NCI-H1105 treated with DMSO at 0.1 percent for 48 hours (cell line): ENCODE measurements around the gene SH3BP5.

Source experiments
- DNase-seq: peaks from one replicate; lab custom pipeline; 2025; lab: John Stamatoyannopoulos, UW

SH3BP5 gene

GRCh38 chr3:15297608-15298350, 34.6 kb downstream of the SH3BP5 start:
- DNase-seq: no peak

- no peak for DNase-seq
These were observed 36.9 kb downstream of the SH3BP5 start for GRCh38 chr3:15295506-15295905.

- no peak for DNase-seq
These were observed 37.5 kb downstream of the SH3BP5 start for GRCh38 chr3:15294929-15295328.

- DNase-seq: no peak
These were observed 39.4 kb downstream of the SH3BP5 start for GRCh38 chr3:15292765-15293522.

GRCh38 chr3:15291589-15292541, 40.5 kb downstream of the SH3BP5 start:
- DNase-seq: no peak

GRCh38 chr3:15290736-15291135, 41.6 kb downstream of the SH3BP5 start:
- no peak for DNase-seq

GRCh38 chr3:15289661-15290060, 42.7 kb downstream of the SH3BP5 start:
- DNase-seq: no peak

GRCh38 chr3:15288331-15289035, 43.9 kb downstream of the SH3BP5 start:
- no peak for DNase-seq

GRCh38 chr3:15287565-15288330, 44.6 kb downstream of the SH3BP5 start:
- DNase-seq: no peak

GRCh38 chr3:15286022-15286421, 46.4 kb downstream of the SH3BP5 start:
- DNase-seq: no peak

GRCh38 chr3:15284121-15284889, 48.1 kb downstream of the SH3BP5 start:
- DNase-seq: peak; percentile 96

GRCh38 chr3:15283702-15284101, 48.7 kb downstream of the SH3BP5 start:
- no peak for DNase-seq

GRCh38 chr3:15281817-15282216, 50.6 kb downstream of the SH3BP5 start:
- DNase-seq: no peak

- DNase-seq: no peak
These were observed 51.4 kb downstream of the SH3BP5 start for GRCh38 chr3:15280853-15281532.

GRCh38 chr3:15279671-15280402, 52.5 kb downstream of the SH3BP5 start:
- DNase-seq: no peak

- no peak for DNase-seq
These were observed 53.2 kb downstream of the SH3BP5 start for GRCh38 chr3:15279205-15279604.

GRCh38 chr3:15277861-15278500, 54.4 kb downstream of the SH3BP5 start:
- DNase-seq: no peak

GRCh38 chr3:15276028-15276724, 56.2 kb downstream of the SH3BP5 start:
- no peak for DNase-seq
